Smooth muscle cell (in vitro differentiated cells): ENCODE data around the gene UCHL3. TPM values are rescaled to one million over a fixed set of nuclear protein-coding genes. Genes with fewer than 3 reads are reported as not detected.
A peak's percentile ranks its signal among the peaks of the same experiment; 100 is the strongest.

Source experiments
- DNase-seq: peaks from one replicate; lab custom pipeline; 2025; ENCODE audit not compliant: unreplicated experiment; lab: John Stamatoyannopoulos, UW
- H2AFZ ChIP-seq: fragments of 200-600 bp; sonication (generic); 2 replicates; pipeline ENCODE4 v1.6.0; 2016; ENCODE audit warnings: antibody characterized with exemption, low read depth, mild to moderate bottlenecking
- H3F3A ChIP-seq: fragments of 200-600 bp; sonication (generic); 2 replicates; pipeline ENCODE4 v1.6.0; 2017; ENCODE audit warnings: antibody characterized with exemption, low read depth
- H3K27ac ChIP-seq: fragments of 200-600 bp; sonication (generic); 2 replicates; pipeline ENCODE4 v1.5.1; 2016; ENCODE audit warnings: low read depth, mild to moderate bottlenecking
- H3K27me3 ChIP-seq: fragments of 200-600 bp; sonication (generic); 2 replicates; pipeline ENCODE4 v1.6.1; 2016; ENCODE audit warnings: low read depth, mild to moderate bottlenecking
- H3K36me3 ChIP-seq: fragments of 200-600 bp; sonication (generic); 2 replicates; pipeline ENCODE4 v1.5.1; 2016; ENCODE audit warnings: low read depth
- H3K4me1 ChIP-seq: fragments of 200-600 bp; sonication (generic); 2 replicates; pipeline ENCODE4 v1.5.1; 2016; ENCODE audit warnings: low read depth
- H3K4me2 ChIP-seq: fragments of 200-600 bp; sonication (generic); 2 replicates; pipeline ENCODE4 v1.6.0; 2016; ENCODE audit warnings: mild to moderate bottlenecking
- H3K4me3 ChIP-seq: fragments of 200-600 bp; sonication (generic); 2 replicates; pipeline ENCODE4 v1.5.1; 2016; ENCODE audit warnings: mild to moderate bottlenecking
- H3K79me2 ChIP-seq: fragments of 200-600 bp; sonication (generic); 2 replicates; pipeline ENCODE4 v1.6.0; 2016; ENCODE audit warnings: low read depth, mild to moderate bottlenecking
- H3K9ac ChIP-seq: fragments of 200-600 bp; sonication (generic); 2 replicates; pipeline ENCODE4 v1.6.0; 2016; ENCODE audit warnings: low read depth
- H3K9me3 ChIP-seq: fragments of 200-600 bp; sonication (generic); replicated peaks from 2 replicates; pipeline ENCODE4 v1.5.1; 2016; ENCODE audit warnings: low read depth
- H4K20me1 ChIP-seq: fragments of 200-600 bp; sonication (generic); 2 replicates; pipeline ENCODE4 v1.6.0; 2016; ENCODE audit warnings: low read depth
- WGBS: methylation state at CpG from one replicate; pipeline ENCODE4 v1.1.7; 2016; ENCODE audit warnings: low lambda C conversion rate; 5-methylcytosine and 5-hydroxymethylcytosine counted together
- polyA plus RNA-seq: library from polyadenylated mRNA; unstranded; fragments of >200 nt; fragmentation: Nextera tagmentation; extraction: Ambion mirVana; gene quantifications from 2 replicates; pipeline ENCODE4 v1.2.1, GENCODE V29; 2016
- total RNA-seq: library from RNA; depleted of rRNA; stranded (reverse); fragments of >200 nt; gene quantifications from 2 replicates; pipeline ENCODE4 v1.2.3, GENCODE V29; 2014
- TF ChIP-seq, protein P1 (sequence below): fragments of 200-600 bp; sonication (generic); IDR thresholded peaks from 2 replicates; pipeline ENCODE4 v1.5.1; 2017; ENCODE audit warnings: borderline replicate concordance, mild to moderate bottlenecking, antibody characterized with exemption; ENCODE audit not compliant: insufficient read depth, poor library complexity, severe bottlenecking

UCHL3 gene
- total and polyA plus RNA-seq, 2 experiments from 2014 or later, result 47.3 to 50.9 TPM

DNA sequence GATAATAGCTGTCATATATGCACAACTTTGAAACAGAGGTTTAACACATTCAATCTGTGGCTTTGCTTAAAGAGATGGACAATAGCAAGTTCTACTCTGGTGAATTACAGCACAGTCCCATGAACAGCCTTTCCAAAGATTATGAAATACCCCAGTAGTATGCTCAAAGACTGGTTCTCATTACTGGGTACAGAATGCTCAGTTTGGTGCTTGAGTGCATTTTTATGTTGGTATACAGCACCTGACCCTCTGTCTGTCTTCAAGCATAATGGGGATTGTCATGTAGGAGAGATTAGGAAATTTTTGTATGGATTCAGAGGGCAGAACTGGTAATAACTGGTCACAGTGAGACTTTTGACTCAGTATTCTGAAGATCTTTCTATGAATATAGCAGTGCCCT, 94.1 kb downstream of the UCHL3 start:
- peaks cover 9% of the 10 kb centered on the region for H3K36me3 ChIP-seq
- H4K20me1 ChIP-seq, result peaks cover 100% of the 10 kb centered on the region
- DNase-seq, result no peak
- H3K4me3 ChIP-seq, result no peak overlapping the region
- no peaks in the 10 kb centered on the region for H3K9me3 ChIP-seq
- no peaks in the 10 kb centered on the region for H3F3A ChIP-seq
- no peaks in the 10 kb centered on the region for H3K27me3 ChIP-seq
- TF ChIP-seq, protein P1, sequence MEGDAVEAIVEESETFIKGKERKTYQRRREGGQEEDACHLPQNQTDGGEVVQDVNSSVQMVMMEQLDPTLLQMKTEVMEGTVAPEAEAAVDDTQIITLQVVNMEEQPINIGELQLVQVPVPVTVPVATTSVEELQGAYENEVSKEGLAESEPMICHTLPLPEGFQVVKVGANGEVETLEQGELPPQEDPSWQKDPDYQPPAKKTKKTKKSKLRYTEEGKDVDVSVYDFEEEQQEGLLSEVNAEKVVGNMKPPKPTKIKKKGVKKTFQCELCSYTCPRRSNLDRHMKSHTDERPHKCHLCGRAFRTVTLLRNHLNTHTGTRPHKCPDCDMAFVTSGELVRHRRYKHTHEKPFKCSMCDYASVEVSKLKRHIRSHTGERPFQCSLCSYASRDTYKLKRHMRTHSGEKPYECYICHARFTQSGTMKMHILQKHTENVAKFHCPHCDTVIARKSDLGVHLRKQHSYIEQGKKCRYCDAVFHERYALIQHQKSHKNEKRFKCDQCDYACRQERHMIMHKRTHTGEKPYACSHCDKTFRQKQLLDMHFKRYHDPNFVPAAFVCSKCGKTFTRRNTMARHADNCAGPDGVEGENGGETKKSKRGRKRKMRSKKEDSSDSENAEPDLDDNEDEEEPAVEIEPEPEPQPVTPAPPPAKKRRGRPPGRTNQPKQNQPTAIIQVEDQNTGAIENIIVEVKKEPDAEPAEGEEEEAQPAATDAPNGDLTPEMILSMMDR, result no peak
- no peak overlapping the region for H2AFZ ChIP-seq
- H3K9ac ChIP-seq, result no peak overlapping the region
- H3K4me1 ChIP-seq, result peaks cover 3% of the 10 kb centered on the region
- H3K27ac ChIP-seq, result peak overlapping the region; percentile 3
- no peak overlapping the region for H3K4me2 ChIP-seq
- H3K79me2 ChIP-seq, result peaks cover 100% of the 10 kb centered on the region

DNA sequence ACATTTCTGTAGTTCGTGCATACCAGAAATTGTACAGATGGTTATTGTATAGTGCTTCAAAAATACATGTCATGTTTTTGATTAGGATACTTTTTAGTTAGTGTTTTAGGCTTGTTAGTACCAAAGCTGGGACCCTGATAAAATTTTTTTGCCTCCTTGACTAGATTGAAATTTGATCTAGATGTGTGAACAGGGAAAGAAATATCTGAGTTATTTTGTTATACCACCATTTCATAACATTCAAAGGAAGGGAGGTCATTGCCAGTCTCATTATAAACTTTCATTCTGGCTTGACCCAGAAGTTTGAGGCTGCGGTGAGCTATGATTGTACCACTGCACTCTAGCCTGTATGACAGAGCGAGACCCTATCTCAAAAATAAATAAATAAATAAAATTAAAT, 95.5 kb downstream of the UCHL3 start:
- H3K79me2 ChIP-seq, result peaks cover 100% of the 10 kb centered on the region
- H3K9ac ChIP-seq, result no peak overlapping the region
- H3K4me3 ChIP-seq, result no peak overlapping the region
- no peaks in the 10 kb centered on the region for H3K27me3 ChIP-seq
- no peak overlapping the region for H2AFZ ChIP-seq
- no peak overlapping the region for H3K27ac ChIP-seq
- peaks cover 9% of the 10 kb centered on the region for H3K36me3 ChIP-seq
- 98% methylated on average over 3 of the region's 3 CpGs for WGBS
- DNase-seq, result no peak
- no peaks in the 10 kb centered on the region for H3K9me3 ChIP-seq
- TF ChIP-seq, protein P1, result no peak
- H3F3A ChIP-seq, result no peaks in the 10 kb centered on the region
- H3K4me1 ChIP-seq, result no peaks in the 10 kb centered on the region
- no peak overlapping the region for H3K4me2 ChIP-seq
- H4K20me1 ChIP-seq, result peaks cover 100% of the 10 kb centered on the region

DNA sequence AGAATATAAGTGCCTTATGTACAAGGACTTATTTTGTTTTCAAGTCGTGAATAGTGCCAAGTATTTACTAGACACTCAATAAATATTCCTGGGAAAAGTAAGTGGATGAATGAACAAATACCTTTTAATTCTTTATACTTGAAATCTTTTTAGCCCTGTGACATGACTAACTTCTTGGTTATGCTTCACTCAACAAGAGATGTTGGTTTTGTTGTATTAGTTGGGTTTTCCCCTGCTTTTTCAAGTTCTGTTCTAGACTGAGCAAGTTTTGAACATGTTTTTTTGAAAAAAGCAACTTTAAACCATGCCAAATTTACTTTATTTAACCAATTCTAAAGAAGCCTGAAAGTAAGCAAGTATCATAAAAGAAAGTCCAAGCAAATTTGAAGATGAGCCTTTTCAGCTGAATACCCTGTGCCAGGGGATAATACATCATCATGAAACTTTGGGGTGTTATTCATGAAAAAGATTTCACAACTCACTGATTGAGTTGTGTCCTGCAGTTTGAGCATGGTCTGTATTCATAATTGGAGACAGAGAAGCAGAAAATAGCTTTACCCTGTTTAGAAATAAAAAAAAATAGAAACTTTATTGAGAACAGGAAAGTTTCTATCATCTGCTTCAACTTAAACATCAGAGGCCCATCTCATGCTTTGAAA, 97.7 kb downstream of the UCHL3 start:
- DNase-seq, result no peak
- Histone ChIP-seq H3K9ac (no peak overlapping the region), H3F3A (no peaks in the 10 kb centered on the region), H4K20me1 (peaks cover 100% of the 10 kb centered on the region), H3K4me3 (no peak overlapping the region), H3K4me1 (no peaks in the 10 kb centered on the region), H3K79me2 (peaks cover 100% of the 10 kb centered on the region), H3K4me2 (no peak overlapping the region), H3K27me3 (no peaks in the 10 kb centered on the region), H3K36me3 (peaks cover 9% of the 10 kb centered on the region), H3K27ac (peak overlapping the region; percentile 53), H2AFZ (no peak overlapping the region), H3K9me3 (no peaks in the 10 kb centered on the region)
- TF ChIP-seq, protein P1, result no peak
- WGBS, result 88% methylated on average over 1 of the region's 1 CpG

DNA sequence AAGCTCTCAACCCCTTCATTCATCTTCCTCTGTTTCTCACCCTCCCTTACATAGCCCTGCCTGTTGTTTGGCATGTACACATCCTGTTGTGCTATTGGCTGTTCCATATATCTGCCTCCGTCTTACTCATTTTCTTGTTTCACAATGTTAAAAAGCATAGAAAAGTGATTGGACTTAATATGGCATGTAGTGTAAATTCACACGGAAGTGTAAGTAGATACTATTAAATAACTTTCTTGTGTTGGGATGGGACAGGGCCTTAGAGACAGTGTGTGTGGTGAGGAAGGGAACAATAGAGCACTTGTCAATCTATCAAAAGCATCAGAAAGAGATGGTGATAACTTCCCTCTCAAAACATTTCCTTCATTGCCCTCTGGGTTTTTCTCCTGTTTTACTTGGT, 98.9 kb downstream of the UCHL3 start:
- TF ChIP-seq, protein P1, result no peak
- peaks cover 100% of the 10 kb centered on the region for H4K20me1 ChIP-seq
- WGBS, result 94% methylated on average over 2 of the region's 2 CpGs
- no peaks in the 10 kb centered on the region for H3K4me1 ChIP-seq
- no peaks in the 10 kb centered on the region for H3K9me3 ChIP-seq
- H3K4me2 ChIP-seq, result no peak overlapping the region
- H3F3A ChIP-seq, result no peaks in the 10 kb centered on the region
- H3K4me3 ChIP-seq, result no peak overlapping the region
- no peaks in the 10 kb centered on the region for H3K27me3 ChIP-seq
- no peak overlapping the region for H3K27ac ChIP-seq
- H3K36me3 ChIP-seq, result peaks cover 9% of the 10 kb centered on the region
- no peak for DNase-seq
- H3K9ac ChIP-seq, result no peak overlapping the region
- no peak overlapping the region for H2AFZ ChIP-seq
- peaks cover 100% of the 10 kb centered on the region for H3K79me2 ChIP-seq
